ENCODE data around the gene PLPPR5.
"Not testable (repeated sequence)": the region's sequence is repeated elsewhere in the genome, so short reads cannot be mapped to it uniquely, and the experiment has no call there.

PLPPR5 gene

DNA sequence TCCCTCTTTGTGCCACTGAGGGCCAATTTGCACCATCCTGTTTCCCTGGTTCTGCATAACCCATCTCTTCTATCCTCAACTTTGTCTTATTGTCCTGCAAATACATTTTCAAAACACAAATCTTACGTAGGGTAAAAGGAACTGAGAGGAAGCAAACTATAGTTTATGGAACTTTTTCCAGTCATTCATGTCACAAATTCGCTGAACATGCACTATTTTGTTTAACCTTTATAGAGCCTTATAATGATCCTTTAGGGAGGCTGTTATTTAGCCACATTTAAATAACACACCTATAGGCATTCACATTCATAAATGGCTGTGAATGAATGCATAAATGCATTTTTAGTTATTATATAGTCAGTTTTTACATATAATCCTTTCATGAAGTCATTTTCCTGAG, 85.0 kb downstream of the PLPPR5 start:
- DNase-seq (ENCODE audit: insufficient read length, low spot score): no peak
- no peak for FAIRE-seq

DNA sequence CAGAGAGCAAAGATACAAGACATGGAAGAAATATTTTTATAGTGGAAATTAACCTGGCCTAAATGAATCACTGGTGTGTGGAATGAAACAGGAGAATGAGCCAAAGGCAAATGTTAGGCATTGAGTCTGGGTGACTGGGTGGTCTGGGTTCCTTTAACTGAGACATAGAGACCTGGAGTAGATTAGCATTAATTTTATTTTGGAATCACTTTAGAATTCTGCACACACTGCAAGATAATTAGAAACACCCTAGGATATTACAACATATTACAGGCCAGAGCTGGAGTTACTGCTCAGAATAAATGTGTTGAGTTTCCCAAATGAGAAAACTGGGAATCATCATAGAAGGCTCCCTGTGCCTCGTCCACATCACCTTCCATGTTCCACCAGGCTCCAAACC, 85.5 kb downstream of the PLPPR5 start:
- DNase-seq (ENCODE audit: insufficient read length, low spot score) (no peak), FAIRE-seq (no peak)

DNA sequence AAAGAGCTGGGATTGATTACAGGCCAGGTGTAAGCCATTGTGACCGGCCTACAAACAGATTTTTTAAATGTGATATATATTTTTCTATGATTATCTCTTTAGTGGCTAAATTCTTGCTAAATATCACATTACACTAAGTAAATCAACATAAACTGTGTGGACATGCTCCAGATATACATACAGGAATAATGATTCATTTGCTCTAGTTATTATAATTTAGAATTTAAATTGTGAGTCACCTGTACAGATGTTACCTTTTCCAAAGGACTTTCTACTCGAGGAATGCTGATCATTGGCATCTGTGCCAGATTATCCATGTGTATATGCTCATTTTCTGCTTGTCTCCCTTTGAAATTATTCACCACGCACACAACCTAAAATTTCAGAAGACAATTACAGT, 90.1 kb downstream of the PLPPR5 start:
- FAIRE-seq: no peak
- DNase-seq (ENCODE audit: insufficient read length, low spot score): no peak

DNA sequence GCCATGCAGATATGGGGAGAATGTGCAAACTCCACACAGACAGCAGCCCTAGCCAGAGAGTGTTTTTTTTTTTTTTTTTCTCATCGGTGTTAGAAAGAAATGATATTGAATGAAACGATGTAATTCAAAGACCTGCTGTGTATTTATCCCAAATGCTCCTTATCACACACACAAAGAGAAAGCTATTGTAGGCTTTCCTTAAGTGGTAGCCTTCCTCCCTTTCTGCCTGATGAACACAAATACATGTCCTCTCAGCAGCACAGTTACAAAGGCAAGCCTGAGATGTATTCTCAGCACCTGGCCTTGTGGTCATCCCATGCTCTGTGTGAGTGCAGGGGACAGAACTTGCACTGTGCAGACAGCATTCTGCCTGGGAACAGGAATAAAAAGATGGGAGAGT, 93.8 kb downstream of the PLPPR5 start:
- DNase-seq (ENCODE audit: insufficient read length, low spot score) (no peak), FAIRE-seq (no peak)

DNA sequence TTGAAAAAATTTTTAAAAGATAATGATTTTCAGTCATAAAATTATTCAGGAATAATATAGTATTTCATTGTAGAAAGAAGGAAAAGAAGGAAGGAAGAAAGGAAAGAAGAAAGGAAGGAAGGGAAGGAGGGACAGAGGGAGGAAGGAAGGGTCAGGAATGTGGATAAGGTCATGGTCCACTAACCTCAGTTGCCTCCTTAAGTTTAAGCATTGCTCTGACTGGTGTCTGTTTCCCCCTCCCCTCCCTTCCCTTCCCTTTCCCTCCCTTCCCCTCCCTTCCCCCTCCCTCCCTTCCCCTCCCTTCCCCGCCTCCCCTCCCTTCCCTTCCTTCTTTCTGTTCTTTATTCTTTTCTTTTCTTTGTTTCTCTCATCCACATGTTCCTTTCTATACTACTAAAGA, 95.7 kb downstream of the PLPPR5 start:
- DNase-seq (ENCODE audit: insufficient read length, low spot score): no peak
- FAIRE-seq: no peak

DNA sequence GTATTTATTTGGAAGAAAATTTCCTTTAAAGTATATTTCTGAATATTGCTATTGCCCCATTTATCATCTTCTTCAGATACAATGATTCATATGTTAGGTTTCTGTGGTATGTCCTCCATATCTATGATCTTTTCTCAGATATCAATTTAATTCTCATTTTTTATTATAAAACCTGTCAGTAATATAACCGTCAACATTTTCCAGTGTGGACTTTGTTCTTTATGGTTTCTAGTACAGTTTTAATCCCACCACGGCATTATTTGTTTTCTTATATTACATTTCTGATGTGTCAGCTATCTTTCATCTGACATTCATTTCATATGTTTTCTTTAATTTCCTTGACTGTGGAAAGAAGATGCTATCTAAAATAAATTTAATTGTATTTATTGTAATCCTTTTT, 97.9 kb downstream of the PLPPR5 start:
- DNase-seq (ENCODE audit: insufficient read length, low spot score) (no peak), FAIRE-seq (no peak)

DNA sequence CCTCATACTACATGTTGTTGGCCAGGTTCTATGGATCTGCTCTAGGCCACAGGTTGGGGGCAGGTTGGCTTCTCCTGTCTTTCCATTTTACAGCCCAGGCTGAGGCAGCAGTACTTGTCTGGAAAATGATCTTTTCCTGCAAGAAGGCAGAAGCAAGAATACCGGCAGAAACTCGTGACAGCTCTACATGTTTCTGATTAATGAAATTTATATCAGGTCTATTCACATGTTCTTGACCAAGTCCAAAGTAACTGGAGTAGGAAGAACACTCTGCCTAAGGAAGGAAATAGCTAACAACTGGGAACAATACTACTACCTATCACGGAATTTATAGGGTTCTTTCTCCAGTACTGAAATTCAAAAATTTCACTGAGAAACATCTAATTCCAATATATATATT, 98.3 kb downstream of the PLPPR5 start:
- DNase-seq (ENCODE audit: insufficient read length, low spot score): no peak
- FAIRE-seq: no peak

DNA sequence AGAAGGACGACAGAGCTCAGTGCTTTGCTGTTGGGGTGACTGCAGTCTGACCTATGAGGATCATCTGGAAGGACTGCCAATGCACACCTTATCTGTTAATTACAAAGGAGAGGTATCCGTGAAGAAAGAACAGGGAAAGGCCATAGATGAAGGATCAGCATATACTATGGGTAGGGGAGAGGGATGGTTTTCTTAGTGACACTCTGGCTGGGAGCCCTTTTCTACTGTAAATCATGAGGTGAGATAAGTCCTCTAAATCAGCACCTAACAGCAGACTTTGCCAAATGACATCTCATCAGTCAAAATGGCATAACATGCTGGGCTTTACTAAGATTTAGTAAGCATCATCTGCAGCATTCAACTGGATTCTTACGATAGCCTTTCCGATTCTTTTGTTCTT, 100.0 kb downstream of the PLPPR5 start:
- no peak for DNase-seq (ENCODE audit: insufficient read length, low spot score)
- FAIRE-seq: no peak

DNA sequence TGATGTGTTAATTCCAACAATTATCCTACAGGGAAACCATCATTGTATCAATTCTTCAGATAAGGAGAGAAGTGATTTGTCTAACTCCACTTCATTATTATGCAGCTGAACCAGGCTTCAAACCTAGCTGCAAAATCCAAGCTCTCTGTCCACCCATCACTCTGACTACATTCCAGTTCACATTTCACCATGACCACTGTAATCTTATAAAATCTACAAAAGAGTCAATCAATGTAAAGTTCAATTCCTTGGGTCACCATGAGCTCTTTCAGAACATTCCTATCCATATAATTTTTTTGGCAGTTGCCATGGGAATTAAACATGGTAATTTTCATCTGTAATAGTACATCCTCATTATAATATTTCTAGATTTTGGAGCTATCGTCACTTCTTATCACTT, 100.9 kb downstream of the PLPPR5 start:
- FAIRE-seq (no peak), DNase-seq (ENCODE audit: insufficient read length, low spot score) (no peak)

DNA sequence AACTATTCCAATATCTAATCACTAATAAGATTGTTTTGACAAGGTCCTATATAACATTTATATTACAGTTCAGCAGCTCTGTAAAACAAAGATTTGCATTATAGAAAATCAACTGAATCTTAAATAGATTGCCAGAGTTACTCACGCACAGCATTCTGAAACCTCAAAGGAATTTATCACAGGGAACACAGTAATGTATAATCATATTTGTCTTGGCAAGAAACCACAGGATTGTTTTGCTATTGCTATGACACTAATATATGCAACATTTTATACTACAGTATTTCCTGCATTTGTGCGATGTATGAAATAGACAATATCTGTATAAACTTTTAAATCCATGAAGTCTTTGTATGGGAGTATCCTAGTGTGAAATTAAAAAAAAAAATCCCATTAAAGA, 101.4 kb downstream of the PLPPR5 start:
- DNase-seq (ENCODE audit: insufficient read length, low spot score) (no peak), FAIRE-seq (no peak)

DNA sequence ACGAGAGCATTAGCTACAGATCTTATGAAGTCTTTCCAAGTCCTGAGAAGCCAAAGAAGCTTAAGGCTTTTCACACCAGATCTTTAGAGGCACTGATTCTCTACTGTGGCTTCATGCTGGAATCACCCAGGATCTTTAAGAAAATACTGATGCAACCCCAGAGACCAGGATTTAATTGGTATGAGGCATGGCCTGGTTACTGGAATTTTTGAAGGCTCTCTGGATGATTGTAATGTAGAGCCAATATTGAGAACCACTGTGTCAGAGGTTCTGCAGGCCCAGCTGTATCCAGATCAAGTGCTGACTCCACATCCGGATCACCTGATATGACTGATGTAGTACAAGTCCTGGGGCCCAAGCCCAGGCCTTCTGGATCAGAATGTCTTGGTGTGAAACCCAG, 105.7 kb downstream of the PLPPR5 start:
- no peak for FAIRE-seq
- DNase-seq (ENCODE audit: insufficient read length, low spot score): no peak

DNA sequence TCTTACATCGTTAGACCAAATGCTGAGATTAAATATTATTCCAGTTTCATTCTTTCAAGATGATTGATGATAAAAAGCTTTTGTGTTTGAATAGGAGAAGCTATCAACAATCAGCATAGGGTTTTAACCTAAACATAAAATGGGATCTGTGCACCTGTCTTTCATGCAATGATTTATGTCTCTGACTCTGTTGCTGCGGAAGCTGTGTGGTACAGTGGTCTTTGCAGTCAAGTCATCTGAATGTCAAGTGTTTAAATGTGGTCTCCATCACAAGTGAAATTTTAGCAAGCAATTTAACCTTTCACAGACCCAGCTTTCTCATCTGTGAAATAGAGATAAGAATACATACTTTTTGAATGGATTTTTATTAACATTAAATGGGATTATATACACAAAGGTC, 107.2 kb downstream of the PLPPR5 start:
- no peak for FAIRE-seq
- no peak for DNase-seq (ENCODE audit: insufficient read length, low spot score)

DNA sequence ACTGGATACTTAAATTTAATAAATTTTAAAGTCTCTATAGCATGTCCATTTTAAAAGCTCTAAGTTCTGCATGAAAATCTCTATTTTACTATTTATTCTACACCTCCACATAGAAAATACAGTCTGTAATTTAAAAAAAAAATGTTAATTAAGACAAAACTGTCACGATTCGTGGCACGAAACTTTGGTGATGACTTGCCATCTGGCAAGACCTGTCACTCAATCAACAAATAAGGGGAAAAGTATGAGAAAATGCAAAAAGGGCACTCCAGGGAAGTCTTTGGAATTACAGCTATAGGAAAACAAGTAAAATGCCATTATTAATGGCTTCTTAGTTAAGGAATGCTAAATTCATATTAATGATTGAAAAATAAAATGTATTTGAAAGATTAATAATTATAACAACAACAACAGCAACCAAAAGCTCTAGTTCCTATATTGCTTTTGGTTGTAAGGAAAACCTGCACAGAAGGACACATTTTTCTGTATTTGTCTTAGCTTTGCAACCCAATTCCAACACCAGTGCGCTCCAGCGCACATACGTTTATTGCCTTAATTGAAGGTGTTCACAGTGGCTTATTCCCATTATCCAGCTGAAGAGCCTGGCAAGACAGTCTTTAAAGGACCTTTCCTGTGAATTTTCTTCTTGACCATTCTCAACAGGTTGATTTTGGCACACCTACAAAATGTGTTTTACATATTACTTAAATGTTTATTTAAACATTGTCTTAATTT, 107.8 kb downstream of the PLPPR5 start:
- no peak for DNase-seq (ENCODE audit: insufficient read length, low spot score)
- FAIRE-seq: no peak

DNA sequence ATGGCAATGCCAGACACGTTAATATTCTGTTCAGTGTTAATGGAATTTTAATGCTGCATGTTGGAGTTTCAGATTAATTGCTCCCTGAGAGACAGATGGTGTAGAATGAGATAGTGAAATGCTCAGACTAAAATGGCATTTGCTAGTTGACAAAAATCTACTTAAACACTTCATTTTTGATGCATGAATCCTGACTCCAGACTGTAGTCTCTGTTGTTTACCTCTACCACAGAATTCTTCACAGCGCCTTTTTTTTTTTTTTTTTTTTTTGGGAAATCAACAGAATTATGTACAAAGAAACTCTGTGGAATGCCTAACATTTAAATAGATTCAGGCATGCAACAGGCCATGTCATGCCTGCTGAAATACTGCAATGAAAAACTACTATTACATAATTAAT, 111.3 kb downstream of the PLPPR5 start:
- no peak for DNase-seq (ENCODE audit: insufficient read length, low spot score)
- no peak for FAIRE-seq

DNA sequence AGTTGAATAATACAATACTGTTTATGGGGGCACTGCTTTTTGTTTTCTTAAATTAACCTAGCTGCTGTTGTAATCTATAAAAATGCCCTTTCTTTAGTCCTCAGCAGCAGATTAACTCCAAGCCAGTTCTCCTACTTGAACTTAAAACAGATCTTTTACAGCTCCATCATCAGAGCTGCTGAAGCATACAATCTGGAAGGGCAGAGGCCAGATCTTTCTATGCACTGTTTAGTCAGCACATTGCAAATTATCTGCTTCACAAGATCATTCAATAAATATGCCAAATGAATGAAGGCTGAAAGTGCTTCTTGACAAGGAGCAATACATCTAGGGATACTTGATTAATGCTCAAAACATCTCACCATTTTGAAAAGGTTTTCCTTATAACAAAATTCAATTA, 115.8 kb downstream of the PLPPR5 start:
- no peak for FAIRE-seq
- DNase-seq (ENCODE audit: insufficient read length, low spot score): no peak

DNA sequence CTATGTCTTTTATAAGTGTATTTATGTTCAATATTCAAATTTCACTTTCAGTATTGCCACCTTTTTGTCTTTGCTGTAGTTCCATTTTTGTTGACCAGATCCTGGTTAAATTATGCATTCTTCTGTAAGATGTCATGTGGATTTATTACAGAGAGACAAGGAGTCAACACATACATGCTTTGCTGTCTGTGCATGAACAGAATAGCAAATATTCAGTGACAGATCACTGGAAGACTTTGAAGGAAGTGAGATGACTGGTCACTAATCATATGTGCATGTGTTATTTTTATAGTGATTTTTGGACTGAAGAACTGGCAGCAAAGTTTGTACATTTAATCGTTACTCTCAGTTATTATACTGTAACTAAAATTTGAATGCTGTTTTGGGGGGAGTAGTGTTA, 117.2 kb downstream of the PLPPR5 start:
- no peak for DNase-seq (ENCODE audit: insufficient read length, low spot score)
- no peak for FAIRE-seq

DNA sequence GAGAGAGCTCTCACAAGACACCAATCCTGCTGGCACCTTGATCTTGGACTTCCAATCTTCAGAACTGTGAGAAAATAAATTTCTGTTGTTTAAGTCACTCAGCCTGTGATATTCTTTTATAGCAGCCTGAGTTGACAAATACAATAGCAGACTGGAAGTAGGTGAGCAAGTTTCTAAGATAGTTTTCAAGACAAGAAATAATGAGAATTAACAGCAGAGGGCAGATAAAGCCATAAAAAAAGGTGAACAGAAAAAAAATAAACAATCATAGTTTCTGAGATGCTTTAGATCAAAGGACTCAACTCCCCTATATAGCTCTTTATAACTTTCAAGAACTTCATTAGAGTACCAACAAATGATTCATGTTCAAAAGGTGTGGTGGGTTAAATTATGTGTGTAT, 119.8 kb downstream of the PLPPR5 start:
- FAIRE-seq: no peak
- DNase-seq (ENCODE audit: insufficient read length, low spot score): no peak

DNA sequence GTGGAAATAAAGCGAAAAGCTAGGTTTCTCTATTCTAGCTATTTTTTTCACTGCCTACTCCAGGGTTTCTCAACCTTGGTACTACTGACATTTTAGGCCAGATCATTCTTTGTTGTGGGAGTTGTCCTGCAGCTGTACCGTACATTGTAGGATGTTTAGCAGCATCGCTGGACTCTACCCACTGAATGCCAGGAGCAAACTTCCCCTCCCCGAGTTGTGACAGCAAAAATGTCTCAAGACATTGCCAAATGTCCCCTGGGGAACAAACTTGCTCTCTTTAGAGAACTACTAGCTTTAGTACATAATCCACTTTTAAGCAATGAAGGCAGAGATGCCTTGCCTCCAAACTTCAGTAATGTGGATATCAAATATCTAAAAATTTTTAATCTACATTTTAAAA, 122.8 kb downstream of the PLPPR5 start:
- DNase-seq (ENCODE audit: insufficient read length, low spot score): no peak
- no peak for FAIRE-seq

DNA sequence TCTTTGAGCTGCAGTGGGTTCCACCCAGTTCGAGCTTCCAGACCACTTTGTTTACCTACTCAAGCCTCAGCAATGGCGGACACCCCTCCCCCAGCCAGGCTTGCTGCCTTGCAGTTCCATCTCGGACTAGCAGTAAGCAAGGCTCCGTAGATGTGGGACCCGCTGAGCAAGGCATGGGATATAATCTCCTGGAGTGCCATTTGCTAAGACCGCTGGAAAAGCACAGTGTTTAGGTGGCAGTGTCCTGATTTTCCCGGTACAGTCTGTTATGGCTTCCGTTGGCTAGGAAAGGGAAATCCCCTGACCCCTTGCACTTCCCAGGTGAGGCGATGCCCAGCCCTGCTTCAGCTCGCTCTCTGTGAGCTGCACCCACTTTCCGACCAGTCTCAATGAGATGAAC, 123.4 kb downstream of the PLPPR5 start:
- DNase-seq (ENCODE audit: insufficient read length, low spot score); FAIRE-seq: not testable (repeated sequence)

DNA sequence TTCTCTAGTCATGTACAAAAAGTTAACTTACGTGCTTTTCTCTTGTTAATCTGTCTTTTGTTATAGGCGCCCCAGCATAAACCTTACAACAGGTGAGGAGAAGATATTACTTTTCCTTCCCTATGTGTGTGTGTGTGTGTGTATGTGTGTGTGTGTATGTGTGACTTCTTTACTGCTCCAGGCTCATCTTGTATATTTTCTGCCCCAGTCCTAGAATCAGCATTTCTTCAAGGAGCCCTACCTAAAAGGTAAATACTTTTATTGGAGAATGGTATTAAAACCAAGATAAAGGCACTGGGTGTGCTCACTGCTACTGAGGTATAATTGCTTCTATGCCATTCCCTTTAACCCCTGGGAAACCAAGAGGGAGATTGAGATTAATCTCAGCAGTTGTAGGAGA, 129.8 kb downstream of the PLPPR5 start:
- FAIRE-seq: no peak
- DNase-seq (ENCODE audit: insufficient read length, low spot score): no peak

DNA sequence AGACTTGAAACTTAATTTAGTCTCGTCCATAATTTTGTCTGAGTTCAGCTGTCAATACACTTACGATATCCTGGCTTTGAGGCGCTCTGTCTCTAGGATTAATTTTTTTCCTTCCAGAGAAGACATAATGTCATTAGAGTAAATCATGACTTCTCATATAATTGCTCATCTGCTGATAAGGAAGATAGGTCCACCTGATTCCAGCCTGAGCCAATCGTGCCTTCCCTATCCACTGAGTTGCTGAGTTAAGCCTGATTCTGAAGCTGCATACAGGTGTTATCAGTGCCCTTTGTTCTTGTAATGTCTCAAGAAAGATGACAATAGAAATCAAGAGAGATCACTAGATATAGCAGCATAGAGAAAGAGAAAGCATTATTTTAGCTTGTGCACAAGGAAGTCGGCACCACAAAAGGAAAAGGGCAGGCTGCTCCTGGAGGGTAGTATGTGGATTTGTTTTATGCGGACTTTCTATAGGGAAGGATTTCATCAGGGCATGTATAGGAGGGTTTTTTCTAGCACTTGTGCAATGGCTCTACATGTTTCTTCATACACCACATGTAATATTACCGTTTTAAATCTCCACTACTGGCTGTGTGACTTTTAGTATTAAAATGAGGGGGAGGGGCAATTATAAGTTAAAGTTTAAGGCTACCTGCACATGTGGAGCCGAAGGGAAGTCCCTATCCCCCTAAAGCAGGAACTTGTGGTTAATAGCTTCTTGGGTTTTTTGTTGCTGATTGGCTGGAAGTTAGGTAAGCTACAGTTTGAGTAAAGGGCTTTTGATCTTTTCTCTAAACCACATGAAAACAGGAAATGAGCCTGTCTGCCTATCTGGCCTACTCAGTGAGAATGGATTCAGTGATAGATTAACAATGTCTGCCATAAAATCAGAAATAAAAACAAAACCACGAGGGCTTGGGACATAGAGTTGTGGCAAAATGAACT, 133.4 kb downstream of the PLPPR5 start:
- DNase-seq (ENCODE audit: insufficient read length, low spot score) (peak; percentile 27), FAIRE-seq (peak; percentile 35)

DNA sequence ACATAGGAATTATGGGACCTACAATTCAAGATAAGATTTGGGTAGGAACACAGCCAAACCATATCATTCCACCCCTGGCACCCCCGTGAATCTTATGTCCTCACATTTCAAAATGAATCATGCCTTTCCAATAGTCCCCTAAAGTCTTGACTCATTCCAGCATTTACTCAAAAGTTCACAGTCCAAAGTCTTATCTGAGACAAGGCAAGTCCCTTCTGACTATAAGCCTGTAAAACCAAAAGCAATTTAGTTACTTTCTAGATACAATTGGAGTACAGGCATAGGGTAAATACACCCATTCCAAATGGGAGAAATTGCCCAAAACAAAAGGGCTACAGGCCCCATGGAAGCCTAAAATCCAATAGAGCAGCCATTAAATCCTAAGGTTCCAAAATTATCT, 138.9 kb downstream of the PLPPR5 start:
- FAIRE-seq: no peak
- DNase-seq (ENCODE audit: insufficient read length, low spot score): no peak
